Right lobe of liver (tissue), 6 donors: Measurements from ENCODE around the gene GNAI2. TPM values are rescaled to one million over a fixed set of nuclear protein-coding genes. Genes with fewer than 3 reads are reported as not detected.
"Not testable (repeated sequence)": the region's sequence is repeated elsewhere in the genome, so short reads cannot be mapped to it uniquely, and the experiment has no call there.

ENCODE experiments used
- ATAC-seq, 4 donors: fragments of 200-7000 bp; cut with Tn5 transposase; one replicate each; pipeline ENCODE4 v1.9.1; 2020; ENCODE audit warnings: mild to moderate bottlenecking in 4 of 4, moderate library complexity in 4 of 4
- DNase-seq, 3 donors: peaks; one replicate each; pipeline ENCODE4 v3.0.0-alpha.2; 2020
- H3K27ac ChIP-seq, 3 donors: fragments of 200-600 bp; one replicate each; pipeline ENCODE4 v1.8.0; 2022
- H3K27me3 ChIP-seq, 2 donors: fragments of 200-600 bp; one replicate each; pipeline ENCODE4 v1.8.0; 2022
- H3K36me3 ChIP-seq, 4 donors: fragments of 200-600 bp; sonication (generic) in 1 of 4; one replicate each; pipeline versions ENCODE4 v1.5.1 to v1.8.0; 2017 to 2022; ENCODE audit warnings: control low read depth in 1 of 4
- H3K4me1 ChIP-seq, 4 donors: fragments of 200-600 bp; sonication (generic) in 1 of 4; one replicate each; pipeline versions ENCODE4 v1.5.1 to v1.8.0; 2017 to 2022; ENCODE audit warnings: control low read depth in 1 of 4
- H3K4me3 ChIP-seq, 3 donors: fragments of 200-600 bp; one replicate each; pipeline ENCODE4 v1.8.0; 2022
- H3K9me3 ChIP-seq, 4 donors: fragments of 200-600 bp; sonication (generic) in 1 of 4; one replicate each; pipeline versions ENCODE4 v1.5.1 to v1.8.0; 2017 to 2022; ENCODE audit warnings: control low read depth in 1 of 4
- CTCF ChIP-seq, 4 donors: fragments of 200-600 bp in 3 of 4; fragments of 450-650 bp in 1 of 4; IDR thresholded peaks; one replicate each; pipeline versions ENCODE4 v1.5.1 to v1.8.0; 2016 to 2022; ENCODE audit warnings: antibody characterized with exemption in 4 of 4, mild to moderate bottlenecking in 2 of 4
- POLR2A ChIP-seq: fragments of 450-650 bp; IDR thresholded peaks from one replicate; pipeline ENCODE4 v1.6.1; 2017; ENCODE audit warnings: antibody characterized with exemption, mild to moderate bottlenecking
- WGBS: methylation state at CpG from one replicate; pipeline ENCODE4 v1.1.6; 2018; ENCODE audit warnings: low coverage, low lambda C conversion rate; ENCODE audit not compliant: insufficient coverage; ENCODE audit errors: missing lambda C conversion rate; 5-methylcytosine and 5-hydroxymethylcytosine counted together
- intact Hi-C, 2 donors: fragments of 100-400 bp; cut with DNase I; formaldehyde crosslinking; loops; one replicate each; pipeline versions ENCODE4 v1.11.2 to v1.14.1; 2022
- total RNA-seq, 6 experiments: library from RNA; depleted of rRNA in 2 of 6; stranded (reverse); fragments of >200 nt in 2 of 6; fragmentation: NEBNext Ultra II Directional in 3 of 6; extraction: Animal tissue kit (Norgen Biotek cat#: 25700) in 3 of 6; gene quantifications; one replicate each; pipeline versions ENCODE4 v1.1.0 to v1.2.4, GENCODE V29; 2016 to 2023
- donor health status: DM: no; HTN: yes; CAD: no.
- donor health status: DM: no; HTN: no; CAD: no.
- donor health status: DM: no; HTN: no; CAD: no.
- donor health status: DM: no; HTN: yes; CAD: no.
- donor health status: DM: no; HTN: yes; CAD: no.

GNAI2 gene
- total RNA-seq, 6 experiments from 2014 or later = 73.3 to 125 (median 98.7) TPM

- no peak for DNase-seq
- H3K36me3 ChIP-seq = no peaks in the 10 kb centered on the region
- WGBS = 54% methylated on average over 10 of the region's 10 CpGs
- intact Hi-C loops = loop anchor here (5.0 kb wide), 2 partner anchors 44 to 51 kb away; partner anchors contain the start of gene HYAL2 (in 1 of the 2)
- H3K4me3 ChIP-seq = no peak overlapping the region
- TF ChIP-seq CTCF (IDR thresholded peaks at IDR 0.05) (no peak), POLR2A (no peak)
- H3K27me3 ChIP-seq = no peaks in the 10 kb centered on the region
- ATAC-seq = peak in 1 of 4 donors; percentile 28
- H3K9me3 ChIP-seq = no peaks in the 10 kb centered on the region
- H3K4me1 ChIP-seq = peaks cover 0 to 41% (median 5%) of the 10 kb centered on the region in 4 donors
- H3K27ac ChIP-seq = peak overlapping the region in 1 of 3 donors; percentile 4
These were observed 35.4 kb downstream of the GNAI2 start for GRCh38 chr3:50271314-50271936.

- not testable (repeated sequence) for H3K27ac ChIP-seq, H3K4me3 ChIP-seq, DNase-seq, H3K36me3 ChIP-seq, H3K9me3 ChIP-seq, H3K27me3 ChIP-seq, ATAC-seq
- H3K4me1 ChIP-seq = peaks cover 0 to 35% (median 5%) of the 10 kb centered on the region in 4 donors
- 61% methylated on average over 8 of the region's 10 CpGs for WGBS
- intact Hi-C loops = loop anchor here (5.0 kb wide), 2 partner anchors 45 to 50 kb away; partner anchors contain the start of gene HYAL2 (in 1 of the 2)
These were observed 36.5 kb downstream of the GNAI2 start for GRCh38 chr3:50272538-50272910.

GRCh38 chr3:50272911-50273688 lies 37.1 kb downstream of the GNAI2 start:
- H3K27ac ChIP-seq = no peak overlapping the region
- peak overlapping the region; percentile 4 to 31 (median 27) for H3K4me3 ChIP-seq
- ATAC-seq (peak; percentile 84 to 87 (median 85)), DNase-seq (peak; percentile 89 to 90 (median 90))
- H3K9me3 ChIP-seq = no peaks in the 10 kb centered on the region
- no peaks in the 10 kb centered on the region for H3K36me3 ChIP-seq
- intact Hi-C loops = loop anchor here (5.0 kb wide), 2 partner anchors 46 to 49 kb away; partner anchors contain the start of gene HYAL2 (in 1 of the 2)
- under 1% methylated on average over 18 of the region's 61 CpGs for WGBS
- H3K27me3 ChIP-seq = no peaks in the 10 kb centered on the region
- TF ChIP-seq CTCF (IDR thresholded peaks at IDR 0.05) (peak; percentile 97 to 99 (median 98)), POLR2A (no peak)
- H3K4me1 ChIP-seq = peaks cover 0 to 31% (median 5%) of the 10 kb centered on the region in 4 donors

GRCh38 chr3:50273689-50274065 lies 37.7 kb downstream of the GNAI2 start:
- intact Hi-C loops = loop anchor here (5.0 kb wide), 2 partner anchors 46 to 49 kb away; partner anchors contain the start of gene HYAL2 (in 1 of the 2)
- Histone ChIP-seq H3K27me3 (no peaks in the 10 kb centered on the region), H3K4me1 (peaks cover 0 to 31% (median 5%) of the 10 kb centered on the region in 4 donors), H3K9me3 (no peaks in the 10 kb centered on the region), H3K4me3 (no peak overlapping the region), H3K27ac (no peak overlapping the region), H3K36me3 (no peaks in the 10 kb centered on the region)
- WGBS = 3% methylated on average over 8 of the region's 31 CpGs
- TF ChIP-seq CTCF (IDR thresholded peaks at IDR 0.05) (no peak), POLR2A (no peak)
- no peak for DNase-seq
- no peak for ATAC-seq
